Stimulated activated CD8-positive, alpha-beta memory T cell treated with anti-CD3 and anti-CD28 coated beads, Interleukin-4, amount 100 ng/mL, for 48 hours (primary cell): ENCODE data around the gene LCN6.
"Not testable (repeated sequence)": the region's sequence is repeated elsewhere in the genome, so short reads cannot be mapped to it uniquely, and the experiment has no call there.

Experiments
- DNase-seq: peaks from one replicate; pipeline ENCODE4 v3.0.0-alpha.2; 2020

The LCN6 gene

DNA sequence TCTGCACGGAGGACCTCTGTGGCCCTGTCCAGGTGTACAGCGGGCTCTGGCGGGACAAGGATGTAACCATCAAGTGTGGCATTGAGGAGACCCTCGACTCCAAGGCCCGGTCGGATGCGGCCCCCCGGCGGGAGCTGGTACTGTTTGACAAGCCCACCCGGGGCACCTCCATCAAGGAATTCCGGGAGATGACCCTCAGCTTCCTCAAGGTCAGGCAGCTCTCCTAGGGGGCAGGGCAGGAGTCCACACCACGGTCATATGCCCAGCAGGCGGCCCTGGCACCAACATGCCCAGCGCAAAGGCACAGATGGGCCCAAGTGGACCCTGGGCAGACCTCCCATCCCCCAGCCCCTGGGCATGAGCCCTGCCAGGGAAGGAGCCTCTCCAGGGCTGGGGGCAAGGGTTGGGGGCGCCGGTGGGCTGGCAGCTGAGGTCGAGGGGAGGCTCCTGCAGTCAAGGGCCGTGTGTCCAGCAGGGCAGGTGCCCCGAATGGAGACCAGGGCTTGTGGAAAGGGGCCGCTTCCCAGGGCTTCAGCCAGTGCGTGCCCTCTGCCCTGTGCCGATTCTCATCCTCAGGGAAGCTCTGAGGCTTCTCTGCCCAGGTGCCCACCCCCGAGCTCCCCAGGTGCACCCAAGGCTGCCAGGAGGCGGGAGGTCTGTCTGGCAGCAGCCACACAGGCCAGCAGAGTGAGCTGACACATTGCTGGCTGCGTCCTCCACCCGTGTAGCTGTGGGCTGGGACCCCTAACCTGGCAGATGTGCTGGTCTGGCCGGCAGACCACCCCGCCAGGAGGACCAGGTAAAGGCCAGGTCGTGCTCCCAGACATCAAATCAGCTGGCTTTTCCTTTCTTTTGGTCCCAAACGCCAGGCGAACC, 26.0 kb downstream of the LCN6 start:
- DNase-seq, result peak; percentile 43

- DNase-seq, result peak; percentile 41
Observed at GRCh38 chr9:136721339-136722092, 26.8 kb downstream of the LCN6 start.

GRCh38 chr9:136720898-136721338, 27.4 kb downstream of the LCN6 start:
- no peak for DNase-seq

- DNase-seq, result no peak
Observed at GRCh38 chr9:136720251-136720897, 28.0 kb downstream of the LCN6 start.

- peak; percentile 43 for DNase-seq
Observed at GRCh38 chr9:136719195-136719880, 29.0 kb downstream of the LCN6 start.

DNA sequence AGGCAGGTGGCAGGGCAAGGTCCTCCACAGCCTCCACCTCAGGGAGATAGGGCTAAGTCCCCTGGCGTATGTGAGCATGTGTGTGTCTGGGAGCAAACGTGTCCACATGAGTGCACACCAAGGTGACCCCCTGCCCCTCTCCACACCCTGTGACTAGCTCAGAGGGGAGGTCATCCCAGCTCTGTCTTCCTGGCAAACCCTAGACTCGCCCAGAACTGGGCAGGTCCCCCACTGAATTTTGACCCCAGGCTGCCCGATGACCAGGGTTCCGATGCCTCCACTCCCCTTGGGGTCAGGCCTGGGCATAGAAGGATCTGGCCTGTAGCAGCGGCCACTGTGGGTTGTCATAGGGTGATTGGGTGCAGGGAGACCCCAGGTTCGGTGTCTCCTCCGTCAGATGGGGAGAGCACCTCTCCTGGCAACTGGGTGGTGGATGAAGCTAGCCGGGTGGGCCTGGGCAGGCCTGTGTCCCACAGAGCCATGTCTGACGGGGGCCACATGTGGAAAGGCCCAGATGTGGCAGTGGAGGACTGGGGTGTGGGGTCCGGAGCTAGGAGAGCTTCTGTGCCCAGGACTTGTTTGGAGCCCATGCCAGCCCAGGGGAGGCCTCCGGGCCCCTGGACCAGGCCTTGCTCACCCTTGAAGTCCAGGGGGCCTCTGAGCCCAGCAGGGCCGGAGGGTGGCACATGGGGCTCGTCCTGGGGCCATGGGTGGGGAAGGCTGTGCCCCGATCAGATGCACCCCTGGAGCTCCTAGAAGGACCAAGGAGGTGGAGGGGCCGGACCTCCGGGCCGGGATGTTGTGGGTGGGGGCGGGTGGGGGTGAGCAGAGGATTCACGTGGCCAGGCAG, 29.8 kb downstream of the LCN6 start:
- DNase-seq, result no peak

DNA sequence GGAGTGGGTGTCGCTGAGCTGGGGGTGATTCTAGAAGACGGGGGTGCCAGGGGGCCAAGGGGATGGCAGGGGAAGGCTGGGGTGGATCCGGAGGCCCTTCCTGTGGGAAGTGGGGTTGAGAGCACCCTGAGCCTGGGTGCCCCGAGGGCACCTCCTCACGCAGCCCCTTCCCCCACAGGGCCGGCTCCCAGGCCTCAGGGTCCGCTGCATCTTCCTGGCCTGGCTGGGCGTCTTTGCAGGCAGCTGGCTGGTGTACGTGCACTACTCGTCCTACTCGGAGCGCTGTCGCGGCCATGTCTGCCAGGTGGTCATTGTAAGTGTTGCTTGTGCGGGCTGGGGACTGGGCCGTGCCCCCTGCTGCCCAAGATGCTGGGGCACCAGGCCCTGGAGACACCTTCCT, 30.9 kb downstream of the LCN6 start:
- no peak for DNase-seq

- DNase-seq, result no peak
Observed at GRCh38 chr9:136714893-136715274, 33.4 kb downstream of the LCN6 start.

DNA sequence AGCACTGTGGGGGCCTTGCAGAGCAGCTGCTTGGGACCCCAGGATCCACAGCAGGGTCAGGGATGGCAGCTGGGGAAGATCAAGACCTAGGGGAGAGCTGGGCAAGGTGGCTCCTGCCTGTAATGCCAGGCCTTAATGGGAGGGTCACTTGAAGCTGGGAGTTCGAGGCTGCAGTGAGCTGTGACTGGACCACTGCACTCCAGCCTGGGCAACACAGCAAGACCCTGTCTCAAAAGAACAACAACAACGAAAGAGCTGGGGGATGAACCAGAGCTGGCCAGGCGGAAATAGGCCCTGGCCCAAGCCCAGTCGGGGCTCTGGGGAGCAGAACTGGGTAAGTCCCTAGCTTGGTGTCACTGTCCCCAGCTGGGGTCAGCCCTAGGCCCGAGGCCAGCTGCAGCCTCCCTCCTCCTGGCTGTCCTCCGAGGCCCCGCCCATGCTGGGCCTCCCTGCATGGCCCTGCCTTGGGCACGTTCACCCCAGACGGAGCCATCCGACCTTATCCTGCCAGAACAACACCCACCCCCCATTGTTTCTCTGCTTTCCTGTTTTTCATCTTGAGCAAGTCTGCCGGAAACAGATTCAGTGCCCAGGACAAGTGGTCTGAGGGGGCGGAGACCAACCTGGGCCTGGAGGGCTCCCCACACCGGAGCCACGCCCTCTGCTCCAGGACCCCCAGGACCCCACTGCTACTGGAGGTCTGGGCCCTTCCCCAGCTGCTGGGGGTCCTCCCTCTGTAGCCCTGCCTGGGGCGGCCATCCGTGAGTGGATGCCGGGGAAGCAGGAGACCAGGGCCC, 34.0 kb downstream of the LCN6 start:
- DNase-seq, result no peak

GRCh38 chr9:136713550-136713949, 34.8 kb downstream of the LCN6 start:
- DNase-seq, result no peak

DNA sequence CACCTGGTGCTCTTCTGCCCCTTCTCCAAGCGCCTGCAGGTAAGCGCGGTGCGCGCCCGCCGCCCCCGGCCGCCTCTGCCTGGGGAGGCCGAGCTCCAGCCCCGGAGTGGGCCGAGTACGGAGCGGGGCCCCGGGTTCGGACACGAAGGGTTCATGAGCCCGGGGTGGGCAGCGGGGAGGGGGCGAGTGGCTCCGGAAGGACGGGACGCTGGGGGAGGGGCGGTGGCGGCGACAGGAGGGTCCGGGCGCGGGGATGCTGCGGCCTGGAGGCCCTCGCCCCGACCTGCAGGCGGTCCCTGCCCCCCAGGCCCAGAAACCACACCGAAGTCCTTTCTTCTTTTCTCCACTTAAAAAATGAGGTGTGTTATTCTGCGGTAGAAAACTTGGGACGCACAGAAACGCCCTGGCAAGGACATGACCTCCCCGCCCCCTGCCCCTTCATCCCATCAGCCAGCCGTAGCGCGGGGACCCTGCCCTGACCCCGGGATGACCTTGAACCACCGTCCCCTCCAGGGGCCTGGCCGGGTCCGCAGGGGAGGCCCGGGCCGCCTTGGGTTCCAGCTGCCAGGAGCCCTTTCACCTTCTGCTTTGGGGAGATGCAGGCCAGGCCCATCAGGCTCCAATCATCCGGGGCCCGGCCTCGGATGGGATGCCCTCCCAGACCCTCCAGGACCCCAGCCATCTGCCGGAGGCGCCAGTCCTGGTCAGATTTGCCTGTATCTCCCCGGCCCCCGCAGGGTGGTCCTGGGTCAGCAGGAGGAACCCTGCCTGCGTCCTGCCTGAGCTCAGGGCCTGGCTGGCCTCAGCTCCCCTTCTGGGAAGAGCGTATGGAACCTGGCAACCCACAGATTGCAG, 35.4 kb downstream of the LCN6 start:
- no peak for DNase-seq

- no peak for DNase-seq
Observed at GRCh38 chr9:136711751-136712689, 36.3 kb downstream of the LCN6 start, which contains the start of gene DIPK1B. DIPK1B (plus strand) TSS chr9:136712572; CDS start chr9:136712666, 94 bp downstream.

GRCh38 chr9:136711219-136711648, 37.1 kb downstream of the LCN6 start:
- DNase-seq, result not testable (repeated sequence)

GRCh38 chr9:136710543-136710942, 37.8 kb downstream of the LCN6 start:
- no peak for DNase-seq

- DNase-seq, result no peak
Observed at GRCh38 chr9:136709454-136710109, 38.7 kb downstream of the LCN6 start.

- DNase-seq, result no peak
Observed at GRCh38 chr9:136707849-136708517, 40.3 kb downstream of the LCN6 start.

- no peak for DNase-seq
Observed at GRCh38 chr9:136707011-136707410, 41.3 kb downstream of the LCN6 start.

DNA sequence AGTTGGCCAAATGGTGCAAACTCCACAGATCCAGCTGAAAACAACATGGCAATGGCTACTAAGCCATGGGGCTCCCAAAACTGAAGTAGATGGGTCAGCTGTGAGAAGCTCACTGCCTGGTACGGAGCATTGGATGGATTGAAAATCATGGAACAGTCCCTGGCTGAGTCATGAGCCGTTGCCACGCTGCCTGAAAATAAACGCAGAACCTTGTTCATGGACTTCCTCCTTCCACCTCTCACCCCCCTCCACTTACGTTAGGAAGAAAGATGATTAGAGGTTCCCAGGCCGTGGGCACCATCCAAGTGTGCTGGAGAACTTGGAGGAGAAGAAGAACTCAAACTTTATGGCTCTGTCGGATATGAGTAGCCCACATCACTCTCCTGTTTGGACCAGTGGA, 42.8 kb downstream of the LCN6 start:
- DNase-seq, result no peak
